Right lobe of liver (tissue), 4 donors: ENCODE data around the gene C1QTNF7.

Source experiments
- CTCF ChIP-seq, 4 donors: fragments of 200-600 bp in 3 of 4; fragments of 450-650 bp in 1 of 4; IDR thresholded peaks; one replicate each; pipeline versions ENCODE4 v1.5.1 to v1.8.0; 2016 to 2022; ENCODE audit warnings: antibody characterized with exemption in 4 of 4, mild to moderate bottlenecking in 2 of 4
- POLR2A ChIP-seq: fragments of 450-650 bp; IDR thresholded peaks from one replicate; pipeline ENCODE4 v1.6.1; 2017; ENCODE audit warnings: antibody characterized with exemption, mild to moderate bottlenecking
- donor health status: DM: no; HTN: no; CAD: no.
- donor health status: DM: no; HTN: no; CAD: no.
- donor health status: DM: no; HTN: yes; CAD: no.

- TF ChIP-seq CTCF (IDR thresholded peaks at IDR 0.05) (no peak), POLR2A (no peak)
Observed at GRCh38 chr4:15476396-15476795, 48.6 kb downstream of the C1QTNF7 start.
